A673 (cell line): ENCODE results near the gene SOCS2. TPM values are rescaled to one million over a fixed set of nuclear protein-coding genes. Genes with fewer than 3 reads are reported as not detected.

Experiments
- BruUV-seq: library from RNA; stranded (reverse); fragments of 400-500 nt; replicated peaks from 2 replicates; lab custom pipeline; 2021; lab: Mats Ljungman, UMichigan
- CTCF ChIA-PET: fragments of 300-600 bp; sonication (Branson Sonifier 250); formaldehyde crosslinking; loops from one replicate; lab custom pipeline; 2022; ENCODE audit warnings: antibody characterized with exemption; lab: Charles Lee
- POLR2A ChIA-PET: fragments of 300-600 bp; sonication (Branson Sonifier 250); formaldehyde crosslinking; loops from one replicate; lab custom pipeline; 2022; ENCODE audit warnings: antibody characterized with exemption; ENCODE audit not compliant: low non-redundant PET; lab: Charles Lee
- DNase-seq: peaks from one replicate; pipeline ENCODE4 v3.0.0-alpha.2; 2015; ENCODE audit warnings: low spot score
- H3K27ac ChIP-seq: fragments of 200-600 bp; sonication (generic); 2 replicates; pipeline ENCODE4 v1.5.1; 2016; ENCODE audit warnings: mixed run types, low read depth, mild to moderate bottlenecking, mixed read lengths, antibody characterized with exemption, low read length; ENCODE audit not compliant: poor library complexity, severe bottlenecking
- H3K27me3 ChIP-seq: fragments of 200-600 bp; sonication (generic); replicated peaks from 2 replicates; pipeline ENCODE4 v1.6.1; 2017; ENCODE audit warnings: mixed run types, low read depth, mild to moderate bottlenecking, mixed read lengths, antibody characterized with exemption, low read length; ENCODE audit not compliant: insufficient read depth, poor library complexity
- H3K36me3 ChIP-seq: fragments of 200-600 bp; sonication (generic); 2 replicates; pipeline ENCODE4 v1.6.1; 2016; ENCODE audit warnings: mixed run types, mild to moderate bottlenecking, mixed read lengths, antibody characterized with exemption, low read length; ENCODE audit not compliant: insufficient read depth, poor library complexity, severe bottlenecking
- H3K4me1 ChIP-seq: fragments of 200-600 bp; sonication (generic); 2 replicates; pipeline ENCODE4 v1.6.1; 2017; ENCODE audit warnings: mixed run types, mild to moderate bottlenecking, mixed read lengths, antibody characterized with exemption, low read length; ENCODE audit not compliant: insufficient read depth, poor library complexity, severe bottlenecking
- H3K4me3 ChIP-seq: fragments of 200-600 bp; sonication (generic); 2 replicates; pipeline ENCODE4 v1.5.1; 2016; ENCODE audit warnings: low read depth, mixed run types, mild to moderate bottlenecking, mixed read lengths, low read length; ENCODE audit not compliant: poor library complexity, severe bottlenecking
- H3K9me3 ChIP-seq: fragments of 200-600 bp; sonication (generic); 2 replicates; pipeline ENCODE4 v1.6.1; 2016; ENCODE audit warnings: mixed run types, low read depth, mild to moderate bottlenecking, mixed read lengths, antibody characterized with exemption, low read length; ENCODE audit not compliant: poor library complexity, severe bottlenecking
- CTCF ChIP-seq: fragments of 300-800, 200-600 bp; sonication (generic); conservative IDR thresholded peaks from 2 replicates; pipeline ENCODE4 v1.5.1; 2017; ENCODE audit warnings: low read depth, mild to moderate bottlenecking, antibody characterized with exemption, low read length, moderate library complexity, mixed read lengths
- EZH2 ChIP-seq: fragments of 200-600 bp; sonication (generic); IDR thresholded peaks from 2 replicates; pipeline ENCODE4 v1.6.1; 2017; ENCODE audit warnings: borderline replicate concordance, low read depth, mild to moderate bottlenecking, mixed read lengths, antibody characterized with exemption, low read length; ENCODE audit not compliant: poor library complexity, severe bottlenecking
- intact Hi-C: fragments of 100-400 bp; cut with micrococcal nuclease; formaldehyde crosslinking; loops from one replicate; pipeline ENCODE4 v1.10.0; 2022; ENCODE audit not compliant: unreplicated experiment
- total RNA-seq: library from RNA; stranded (reverse); gene quantifications from 2 replicates; pipeline ENCODE4 v1.2.3, GENCODE V29; 2021

SOCS2 gene
- total RNA-seq, 1 experiment from 2014 or later: 1.3 TPM

- CTCF ChIA-PET: no interaction called here
Observed at GRCh38 chr12:93583627-93584392, 11.3 kb downstream of the SOCS2 start.

GRCh38 chr12:93585247-93585646, 12.8 kb downstream of the SOCS2 start:
- no peaks in the 10 kb centered on the region for H3K9me3 ChIP-seq
- no peak overlapping the region for H3K4me3 ChIP-seq
- no peak overlapping the region for H3K27ac ChIP-seq
- CTCF ChIA-PET: no interaction called here
- peaks cover 4% of the 10 kb centered on the region for H3K4me1 ChIP-seq
- POLR2A ChIA-PET: no interaction called here
- intact Hi-C loops: no loop called here
- no peaks in the 10 kb centered on the region for H3K27me3 ChIP-seq
- TF ChIP-seq CTCF: no peak
- TF ChIP-seq EZH2: no peak
- no peak for DNase-seq
- no peaks in the 10 kb centered on the region for H3K36me3 ChIP-seq
- BruUV-seq: no TSS peak

More at GRCh38 chr12:93583627-93584392, 11.3 kb downstream of the SOCS2 start:
- POLR2A ChIA-PET: no interaction called here
- Histone ChIP-seq H3K36me3 (no peaks in the 10 kb centered on the region), H3K27me3 (no peaks in the 10 kb centered on the region), H3K9me3 (no peaks in the 10 kb centered on the region), H3K4me3 (no peak overlapping the region), H3K4me1 (peaks cover 4% of the 10 kb centered on the region), H3K27ac (no peak overlapping the region)
- no peak for DNase-seq
- no TSS peak for BruUV-seq
- TF ChIP-seq CTCF (no peak), EZH2 (no peak)
- intact Hi-C loops: no loop called here

- TF ChIP-seq EZH2 (no peak), CTCF (no peak)
- ChIA-PET POLR2A (no interaction called here), CTCF (no interaction called here)
- no peaks in the 10 kb centered on the region for H3K27me3 ChIP-seq
- no peaks in the 10 kb centered on the region for H3K36me3 ChIP-seq
- DNase-seq: no peak
- no peak overlapping the region for H3K27ac ChIP-seq
- no peaks in the 10 kb centered on the region for H3K4me1 ChIP-seq
- intact Hi-C loops: no loop called here
- BruUV-seq: no TSS peak
- no peaks in the 10 kb centered on the region for H3K9me3 ChIP-seq
- H3K4me3 ChIP-seq: no peak overlapping the region
Observed at GRCh38 chr12:93587611-93588010, 15.1 kb downstream of the SOCS2 start.
